ENCODE data around the gene INSRR.

The INSRR gene

GRCh38 chr1:156802421-156802935 lies 56.4 kb downstream of the INSRR start:
- no peak for FAIRE-seq

GRCh38 chr1:156801409-156802121 lies 57.4 kb downstream of the INSRR start:
- DNase-seq (ENCODE audit: insufficient read length, low spot score) (no peak), FAIRE-seq (no peak)
- no peak for TF ChIP-seq POLR2A (IDR thresholded peaks at IDR 0.05; ENCODE audit: low read depth, low read length)

More at GRCh38 chr1:156802421-156802935, 56.4 kb downstream of the INSRR start:
- TF ChIP-seq POLR2A (IDR thresholded peaks at IDR 0.05; ENCODE audit: low read depth, low read length), result no peak
- no peak for DNase-seq (ENCODE audit: insufficient read length, low spot score)

- DNase-seq (ENCODE audit: insufficient read length, low spot score), result no peak
- no peak for FAIRE-seq
- TF ChIP-seq POLR2A (IDR thresholded peaks at IDR 0.05; ENCODE audit: low read depth, low read length), result no peak
These were observed 61.6 kb downstream of the INSRR start for GRCh38 chr1:156797212-156797871.

GRCh38 chr1:156796340-156797097 lies 62.4 kb downstream of the INSRR start:
- DNase-seq (ENCODE audit: insufficient read length, low spot score), result no peak
- TF ChIP-seq POLR2A (IDR thresholded peaks at IDR 0.05; ENCODE audit: low read depth, low read length), result no peak
- no peak for FAIRE-seq

GRCh38 chr1:156795787-156796186 lies 63.1 kb downstream of the INSRR start:
- DNase-seq (ENCODE audit: insufficient read length, low spot score) (no peak), FAIRE-seq (no peak)
- no peak for TF ChIP-seq POLR2A (IDR thresholded peaks at IDR 0.05; ENCODE audit: low read depth, low read length)

- DNase-seq (ENCODE audit: insufficient read length, low spot score) (no peak), FAIRE-seq (no peak)
- no peak for TF ChIP-seq POLR2A (IDR thresholded peaks at IDR 0.05; ENCODE audit: low read depth, low read length)
These were observed 63.6 kb downstream of the INSRR start for GRCh38 chr1:156795374-156795733.

GRCh38 chr1:156794506-156795373 lies 64.2 kb downstream of the INSRR start:
- TF ChIP-seq POLR2A (IDR thresholded peaks at IDR 0.05; ENCODE audit: low read depth, low read length), result no peak
- DNase-seq (ENCODE audit: insufficient read length, low spot score), result no peak
- FAIRE-seq, result no peak
